IgD-negative memory B cell (primary cell): ENCODE measurements around the gene CXCL14. TPM values are rescaled to one million over a fixed set of nuclear protein-coding genes. Genes with fewer than 3 reads are reported as not detected.

Experiments
- H3K27ac Mint-ChIP-seq, 3 donors: one replicate each; pipeline ENCODE4 v1.8.0; 2020 to 2022; ENCODE audit warnings: mild to moderate bottlenecking in 3 of 3, mixed read lengths in 3 of 3, moderate library complexity in 1 of 3
- H3K27me3 Mint-ChIP-seq: one replicate; pipeline ENCODE4 v1.8.0; 2021; ENCODE audit warnings: mixed read lengths
- H3K36me3 Mint-ChIP-seq: one replicate; pipeline ENCODE4 v1.8.0; 2020; ENCODE audit warnings: mild to moderate bottlenecking, mixed read lengths
- H3K4me1 Mint-ChIP-seq, 3 donors: one replicate each; pipeline ENCODE4 v1.8.0; 2020 to 2022; ENCODE audit warnings: mixed read lengths in 3 of 3, mild to moderate bottlenecking in 1 of 3
- H3K4me3 Mint-ChIP-seq, 4 donors: one replicate each; pipeline ENCODE4 v1.8.0; 2020 to 2022; ENCODE audit warnings: mild to moderate bottlenecking in 4 of 4, mixed read lengths in 4 of 4, moderate library complexity in 3 of 4
- H3K9me3 Mint-ChIP-seq, 3 donors: one replicate each; pipeline ENCODE4 v1.8.0; 2020 to 2021; ENCODE audit warnings: mixed read lengths in 3 of 3, mild to moderate bottlenecking in 1 of 3
- polyA plus RNA-seq: library from polyadenylated mRNA; unstranded; fragments of 300-500 nt; fragmentation: Illumina TruSeq; gene quantifications from one replicate; pipeline ENCODE4 v1.2.3, GENCODE V29; 2021

Gene CXCL14
- polyA plus RNA-seq, 1 donor from 2014 or later, result not detected

GRCh38 chr5:135587721-135588663 is 9.2 kb upstream of the CXCL14 start:
- H3K4me3 Mint-ChIP-seq, result no peak overlapping the region
- H3K27me3 Mint-ChIP-seq, result peaks cover 7% of the 10 kb centered on the region
- no peaks in the 10 kb centered on the region for H3K9me3 Mint-ChIP-seq
- peaks cover 2% of the 10 kb centered on the region for H3K36me3 Mint-ChIP-seq
- H3K27ac Mint-ChIP-seq, result no peak overlapping the region
- peaks cover 0 to 1% (median 0%) of the 10 kb centered on the region in 3 donors for H3K4me1 Mint-ChIP-seq

- H3K27ac Mint-ChIP-seq, result no peak overlapping the region
- peaks cover 0 to 1% (median 0%) of the 10 kb centered on the region in 3 donors for H3K4me1 Mint-ChIP-seq
- H3K27me3 Mint-ChIP-seq, result peaks cover 22% of the 10 kb centered on the region
- no peaks in the 10 kb centered on the region for H3K9me3 Mint-ChIP-seq
- H3K4me3 Mint-ChIP-seq, result peak overlapping the region in 1 of 4 donors; percentile 19
- H3K36me3 Mint-ChIP-seq, result peaks cover 2% of the 10 kb centered on the region
These were observed 6.1 kb upstream of the CXCL14 start for GRCh38 chr5:135584918-135585317.

DNA sequence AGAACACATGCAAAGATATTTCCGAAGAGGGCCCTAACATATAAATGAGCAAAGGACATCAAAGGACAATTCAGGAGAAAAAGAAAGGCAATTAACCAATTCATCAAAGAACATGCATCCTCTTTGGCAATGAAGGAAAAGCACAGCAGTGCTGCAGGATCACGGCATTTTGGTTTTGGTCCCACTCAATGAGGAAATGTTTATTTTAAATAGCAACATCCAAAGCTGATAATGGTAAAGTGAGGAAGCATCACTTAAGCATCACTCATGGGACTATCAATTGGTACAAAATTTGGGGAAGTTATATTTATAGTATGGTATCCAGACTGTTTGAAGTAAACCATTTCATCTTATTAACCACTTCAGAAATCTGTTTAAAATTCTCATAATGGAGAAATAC is 5.5 kb upstream of the CXCL14 start:
- no peak overlapping the region for H3K4me3 Mint-ChIP-seq
- H3K27me3 Mint-ChIP-seq, result peaks cover 28% of the 10 kb centered on the region
- no peaks in the 10 kb centered on the region for H3K9me3 Mint-ChIP-seq
- no peak overlapping the region for H3K27ac Mint-ChIP-seq
- H3K36me3 Mint-ChIP-seq, result peaks cover 2% of the 10 kb centered on the region
- no peaks in the 10 kb centered on the region for H3K4me1 Mint-ChIP-seq

DNA sequence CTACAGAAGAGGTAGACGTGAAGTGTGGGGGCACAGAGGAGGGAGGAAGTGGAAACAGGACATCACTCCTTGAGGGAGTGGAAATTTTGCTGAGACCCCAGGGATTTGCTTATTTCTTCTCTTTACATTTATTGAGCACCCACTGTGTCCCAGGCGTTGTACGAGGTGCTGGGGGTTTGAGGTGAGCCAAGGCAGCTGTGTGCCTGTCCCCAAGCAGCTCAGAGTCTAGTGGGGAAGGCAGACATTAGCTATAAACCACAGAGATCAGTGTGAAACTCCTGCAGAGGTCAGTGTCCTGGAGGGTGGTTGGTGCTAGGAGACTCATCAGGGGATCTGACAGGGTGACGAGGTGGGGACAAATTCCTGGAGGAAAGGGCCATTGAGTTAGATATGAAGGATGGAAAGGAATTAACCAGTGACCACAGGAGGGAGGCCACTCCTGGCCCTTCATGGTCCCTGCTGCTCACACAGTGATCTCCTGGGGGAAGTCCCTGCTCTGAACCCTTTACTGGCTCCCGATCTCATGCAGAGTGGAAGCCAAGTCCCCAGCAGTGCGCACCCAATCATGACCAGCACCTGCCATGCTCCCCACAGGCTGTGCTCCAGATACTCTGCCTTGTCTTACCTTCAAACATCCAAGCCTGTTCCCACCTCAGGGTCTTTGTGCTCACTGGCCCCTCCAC is 3.4 kb upstream of the CXCL14 start:
- no peaks in the 10 kb centered on the region for H3K4me1 Mint-ChIP-seq
- H3K4me3 Mint-ChIP-seq, result no peak overlapping the region
- peaks cover 2% of the 10 kb centered on the region for H3K36me3 Mint-ChIP-seq
- no peaks in the 10 kb centered on the region for H3K9me3 Mint-ChIP-seq
- H3K27me3 Mint-ChIP-seq, result peaks cover 42% of the 10 kb centered on the region
- no peak overlapping the region for H3K27ac Mint-ChIP-seq

- no peaks in the 10 kb centered on the region for H3K4me1 Mint-ChIP-seq
- H3K36me3 Mint-ChIP-seq, result no peaks in the 10 kb centered on the region
- peaks cover 42% of the 10 kb centered on the region for H3K27me3 Mint-ChIP-seq
- H3K9me3 Mint-ChIP-seq, result no peaks in the 10 kb centered on the region
- H3K27ac Mint-ChIP-seq, result no peak overlapping the region
- H3K4me3 Mint-ChIP-seq, result no peak overlapping the region
These were observed 496 bp downstream of the CXCL14 start for GRCh38 chr5:135578305-135578684.

GRCh38 chr5:135577421-135577820 is 1.4 kb downstream of the CXCL14 start:
- Mint-ChIP-seq H3K27ac (no peak overlapping the region), H3K4me1 (peaks cover 0 to 1% (median 0%) of the 10 kb centered on the region in 3 donors), H3K36me3 (no peaks in the 10 kb centered on the region), H3K27me3 (peaks cover 43% of the 10 kb centered on the region), H3K9me3 (no peaks in the 10 kb centered on the region), H3K4me3 (no peak overlapping the region)

DNA sequence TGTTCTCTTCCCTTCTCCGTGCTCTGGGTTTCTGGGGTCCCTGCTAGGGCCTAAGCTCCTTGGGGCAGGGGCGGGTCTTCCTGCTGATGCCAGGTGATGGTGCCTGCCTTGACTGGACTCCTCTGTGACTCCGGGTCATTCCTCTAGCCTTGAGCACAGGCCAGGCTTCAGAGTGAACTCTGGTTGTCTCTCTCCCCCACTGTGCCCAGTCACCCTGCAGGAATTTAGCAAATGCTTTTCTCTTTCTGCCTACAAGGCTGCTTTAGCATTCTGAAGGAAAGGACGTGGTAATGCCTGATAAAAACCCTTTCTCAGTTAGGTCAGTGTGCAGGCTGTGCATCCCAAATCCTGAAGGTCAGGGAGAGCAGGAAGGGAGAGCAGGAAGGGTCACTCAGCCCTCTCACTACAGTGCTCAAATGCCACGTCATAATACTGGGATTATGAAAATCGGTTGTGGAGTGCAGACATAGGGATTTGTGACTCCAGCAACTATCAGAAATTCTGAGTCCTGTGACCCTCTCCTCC is 2.7 kb downstream of the CXCL14 start:
- H3K4me1 Mint-ChIP-seq, result peaks cover 0 to 2% (median 0%) of the 10 kb centered on the region in 3 donors
- no peaks in the 10 kb centered on the region for H3K36me3 Mint-ChIP-seq
- H3K27ac Mint-ChIP-seq, result no peak overlapping the region
- peak overlapping the region in 1 of 4 donors; percentile 39 for H3K4me3 Mint-ChIP-seq
- no peaks in the 10 kb centered on the region for H3K9me3 Mint-ChIP-seq
- H3K27me3 Mint-ChIP-seq, result peaks cover 37% of the 10 kb centered on the region

DNA sequence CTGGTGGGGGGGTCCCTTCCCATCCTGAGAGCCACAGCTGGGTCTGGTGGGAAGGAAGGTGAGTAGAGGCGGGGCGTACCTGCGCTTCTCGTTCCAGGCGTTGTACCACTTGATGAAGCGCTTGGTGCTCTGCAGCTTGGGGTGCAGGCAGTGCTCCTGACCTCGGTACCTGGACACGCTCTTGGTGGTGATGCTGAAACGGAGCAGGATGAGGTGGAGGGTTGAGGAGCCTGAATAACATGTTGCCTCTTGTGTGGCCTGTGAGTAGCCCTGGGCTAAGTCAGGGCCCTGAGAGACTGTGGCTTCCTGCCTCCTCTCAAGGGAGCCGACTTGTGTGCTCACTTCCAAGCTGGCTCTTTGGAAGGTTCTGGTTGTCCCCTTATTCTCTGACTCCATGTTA is 4.3 kb downstream of the CXCL14 start:
- Mint-ChIP-seq H3K4me1 (peaks cover 0 to 2% (median 0%) of the 10 kb centered on the region in 3 donors), H3K4me3 (no peak overlapping the region), H3K36me3 (no peaks in the 10 kb centered on the region), H3K27ac (no peak overlapping the region), H3K27me3 (peaks cover 28% of the 10 kb centered on the region), H3K9me3 (no peaks in the 10 kb centered on the region)

DNA sequence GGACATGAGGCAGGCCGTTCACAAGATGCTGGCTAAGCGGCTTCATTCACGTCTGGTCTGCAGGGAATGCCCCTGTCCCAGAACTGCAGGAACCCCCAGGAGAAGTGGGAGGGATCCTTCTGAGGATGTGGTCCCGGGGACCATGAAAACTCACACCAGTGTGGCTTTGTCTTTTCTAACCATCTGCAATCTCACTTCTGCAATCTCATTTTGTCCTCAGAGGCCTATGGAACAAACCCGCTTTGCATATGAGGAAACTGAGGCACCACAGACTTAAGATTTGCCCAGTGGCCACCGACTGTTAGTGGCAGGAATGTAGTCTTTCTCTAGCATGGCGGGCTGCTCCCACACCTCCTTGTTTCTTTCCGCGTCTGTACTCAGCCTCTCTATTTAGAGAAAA is 6.9 kb downstream of the CXCL14 start:
- no peak overlapping the region for H3K4me3 Mint-ChIP-seq

GRCh38 chr5:135571066-135571609 is 7.7 kb downstream of the CXCL14 start:
- no peaks in the 10 kb centered on the region for H3K9me3 Mint-ChIP-seq
- H3K27ac Mint-ChIP-seq, result no peak overlapping the region
- H3K4me3 Mint-ChIP-seq, result no peak overlapping the region
- H3K4me1 Mint-ChIP-seq, result peaks cover 0 to 2% (median 0%) of the 10 kb centered on the region in 3 donors
- H3K36me3 Mint-ChIP-seq, result no peaks in the 10 kb centered on the region
- H3K27me3 Mint-ChIP-seq, result peaks cover 7% of the 10 kb centered on the region

More for the DNA sequence above, 6.9 kb downstream of the CXCL14 start:
- peaks cover 9% of the 10 kb centered on the region for H3K27me3 Mint-ChIP-seq
- no peak overlapping the region for H3K27ac Mint-ChIP-seq
- H3K36me3 Mint-ChIP-seq, result no peaks in the 10 kb centered on the region
- H3K9me3 Mint-ChIP-seq, result no peaks in the 10 kb centered on the region
- peaks cover 0 to 2% (median 0%) of the 10 kb centered on the region in 3 donors for H3K4me1 Mint-ChIP-seq

DNA sequence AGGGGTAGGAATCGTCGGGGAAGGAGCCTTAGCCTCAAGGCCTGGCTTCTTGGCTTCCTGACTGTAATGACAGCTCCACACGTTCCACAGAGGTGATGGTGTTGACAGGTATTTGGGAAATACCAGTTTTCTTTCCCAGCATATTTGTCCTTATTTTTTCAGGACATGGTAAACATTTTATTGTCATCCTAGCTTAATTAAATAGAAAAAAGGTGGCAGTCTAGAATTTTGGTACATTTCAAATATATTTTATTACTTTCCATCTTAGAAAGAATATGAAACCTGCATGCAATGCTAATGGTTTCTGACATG is 8.4 kb downstream of the CXCL14 start:
- peaks cover 0 to 2% (median 0%) of the 10 kb centered on the region in 3 donors for H3K4me1 Mint-ChIP-seq
- H3K4me3 Mint-ChIP-seq, result no peak overlapping the region

DNA sequence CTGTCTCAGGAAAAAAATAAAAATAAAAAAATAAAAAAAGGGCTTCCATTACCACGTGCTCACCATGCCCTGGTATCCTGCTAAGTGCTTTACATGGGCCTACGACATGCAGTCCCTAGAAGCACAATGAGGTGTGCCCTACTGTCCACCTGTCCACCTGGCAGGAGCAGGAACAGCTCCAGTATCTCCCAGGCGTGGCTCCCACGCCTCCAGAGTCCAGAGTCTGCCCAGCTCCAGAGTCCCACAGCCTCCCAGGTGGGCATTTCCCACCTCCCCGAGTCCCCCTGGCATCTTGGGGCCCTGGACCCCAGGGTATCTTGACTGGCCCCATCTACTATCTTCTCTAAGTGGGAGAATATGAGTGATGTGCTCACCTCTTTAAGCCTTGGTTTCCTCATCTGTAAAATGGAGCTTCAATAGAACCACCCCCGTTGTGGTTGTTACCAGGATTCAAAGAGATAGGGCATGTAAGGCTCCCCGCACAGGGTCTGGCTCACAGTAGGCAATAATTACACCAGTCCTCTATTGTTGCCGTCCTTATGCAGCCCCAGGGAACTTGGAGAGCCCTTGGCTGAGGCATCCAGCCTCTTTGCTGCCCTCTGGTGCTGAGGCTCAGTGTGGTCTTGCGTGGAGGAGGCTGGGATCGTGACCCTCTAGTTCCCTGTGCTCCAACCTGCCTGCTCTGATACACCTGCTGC is 8.9 kb downstream of the CXCL14 start:
- no peaks in the 10 kb centered on the region for H3K9me3 Mint-ChIP-seq
- no peaks in the 10 kb centered on the region for H3K36me3 Mint-ChIP-seq
- H3K4me1 Mint-ChIP-seq, result peaks cover 0 to 2% (median 0%) of the 10 kb centered on the region in 3 donors
- no peak overlapping the region for H3K4me3 Mint-ChIP-seq
- H3K27ac Mint-ChIP-seq, result no peak overlapping the region
- peaks cover 10% of the 10 kb centered on the region for H3K27me3 Mint-ChIP-seq

More for the DNA sequence above, 8.4 kb downstream of the CXCL14 start:
- Mint-ChIP-seq H3K36me3 (no peaks in the 10 kb centered on the region), H3K9me3 (no peaks in the 10 kb centered on the region), H3K27me3 (peaks cover 10% of the 10 kb centered on the region), H3K27ac (no peak overlapping the region)

GRCh38 chr5:135568923-135569360 is 9.8 kb downstream of the CXCL14 start:
- Mint-ChIP-seq H3K9me3 (no peaks in the 10 kb centered on the region), H3K36me3 (no peaks in the 10 kb centered on the region), H3K4me1 (peaks cover 0 to 2% (median 0%) of the 10 kb centered on the region in 3 donors), H3K27ac (peak overlapping the region in 1 of 3 donors; percentile 28), H3K4me3 (no peak overlapping the region), H3K27me3 (peaks cover 10% of the 10 kb centered on the region)

DNA sequence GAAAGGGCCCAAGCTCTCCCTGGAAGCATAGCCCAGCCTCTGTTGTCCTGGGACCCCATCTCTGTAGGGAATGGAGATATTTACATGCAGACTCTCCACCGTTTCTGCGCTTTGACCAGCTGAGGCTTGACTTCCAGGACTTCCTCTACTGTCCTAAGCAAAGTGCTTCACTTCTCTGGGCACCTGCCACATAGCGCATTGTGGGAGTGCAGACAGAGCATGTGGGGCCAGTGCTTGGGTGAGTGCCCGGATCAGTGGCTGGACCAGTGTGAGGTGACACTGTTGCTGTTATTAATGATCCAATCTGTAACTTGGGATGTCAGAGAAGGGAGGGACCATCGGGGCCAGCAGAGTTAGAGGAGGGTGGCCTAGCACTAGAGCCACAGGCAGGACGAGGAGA is 10.5 kb downstream of the CXCL14 start:
- Mint-ChIP-seq H3K4me3 (no peak overlapping the region), H3K9me3 (no peaks in the 10 kb centered on the region), H3K36me3 (no peaks in the 10 kb centered on the region), H3K27ac (no peak overlapping the region), H3K27me3 (peaks cover 10% of the 10 kb centered on the region), H3K4me1 (peaks cover 0 to 2% (median 0%) of the 10 kb centered on the region in 3 donors)
